Astrocyte (in vitro differentiated cells and primary cell): ENCODE data around the gene PLAAT2. TPM values are rescaled to one million over a fixed set of nuclear protein-coding genes. Genes with fewer than 3 reads are reported as not detected.

Experiments used
- DNase-seq: peaks from one replicate; pipeline ENCODE4 v3.0.0-alpha.2; 2010; ENCODE audit warnings: low read depth
- FAIRE-seq: peaks from 2 replicates; lab custom pipeline; 2011; peaks lifted over from hg19 to GRCh38; lab: Jason Lieb, UNC
- H2AFZ ChIP-seq: 2 replicates; pipeline ENCODE4 v1.6.0; 2012; ENCODE audit warnings: low read depth, low read length, inconsistent platforms
- H3K27ac ChIP-seq: 2 replicates; pipeline ENCODE4 v1.5.1; 2011; ENCODE audit warnings: low read depth, low read length, inconsistent platforms
- H3K27me3 ChIP-seq: 2 replicates; pipeline ENCODE4 v1.6.0; 2011; ENCODE audit warnings: low read length, inconsistent platforms; ENCODE audit not compliant: insufficient read depth
- H3K36me3 ChIP-seq: 2 replicates; pipeline ENCODE4 v1.5.1; 2011; ENCODE audit warnings: low read length, inconsistent platforms; ENCODE audit not compliant: insufficient read depth
- H3K4me1 ChIP-seq: 2 replicates; pipeline ENCODE4 v1.5.1; 2011; ENCODE audit warnings: low read length, inconsistent platforms; ENCODE audit not compliant: insufficient read depth
- H3K4me2 ChIP-seq: 2 replicates; pipeline ENCODE4 v1.6.0; 2012; ENCODE audit warnings: low read length, inconsistent platforms
- H3K4me3 ChIP-seq: 2 replicates; pipeline ENCODE4 v1.5.1; 2011; ENCODE audit warnings: low read depth, mild to moderate bottlenecking, low read length, inconsistent platforms; ENCODE audit not compliant: insufficient read depth
- H3K79me2 ChIP-seq: 2 replicates; pipeline ENCODE4 v1.6.0; 2012; ENCODE audit warnings: mild to moderate bottlenecking, low read length, inconsistent platforms; ENCODE audit not compliant: insufficient read depth
- H3K9ac ChIP-seq: 2 replicates; pipeline ENCODE4 v1.6.0; 2012; ENCODE audit warnings: mild to moderate bottlenecking, low read length, inconsistent platforms
- H3K9me3 ChIP-seq: 2 replicates; pipeline ENCODE4 v1.5.1; 2012; ENCODE audit warnings: low read depth, mild to moderate bottlenecking, low read length, inconsistent platforms; ENCODE audit not compliant: insufficient read depth
- H4K20me1 ChIP-seq: 2 replicates; pipeline ENCODE4 v1.6.0; 2012; ENCODE audit warnings: low read length, inconsistent platforms; ENCODE audit not compliant: insufficient read depth
- H3K27ac Mint-ChIP-seq: one replicate; pipeline ENCODE4 v1.8.0; 2021; ENCODE audit warnings: mild to moderate bottlenecking, mixed read lengths; ENCODE audit not compliant: unreplicated experiment
- H3K27me3 Mint-ChIP-seq: one replicate; pipeline ENCODE4 v1.8.0; 2021; ENCODE audit warnings: low read depth, mixed read lengths; ENCODE audit not compliant: unreplicated experiment
- H3K36me3 Mint-ChIP-seq: one replicate; pipeline ENCODE4 v1.8.0; 2021; ENCODE audit warnings: low read depth, mixed read lengths; ENCODE audit not compliant: unreplicated experiment
- H3K4me1 Mint-ChIP-seq: one replicate; pipeline ENCODE4 v1.8.0; 2021; ENCODE audit warnings: low read depth, mixed read lengths; ENCODE audit not compliant: unreplicated experiment
- H3K4me3 Mint-ChIP-seq: one replicate; pipeline ENCODE4 v1.8.0; 2021; ENCODE audit warnings: mild to moderate bottlenecking, moderate library complexity, mixed read lengths; ENCODE audit not compliant: unreplicated experiment
- H3K9me3 Mint-ChIP-seq: one replicate; pipeline ENCODE4 v1.8.0; 2021; ENCODE audit warnings: mild to moderate bottlenecking, mixed read lengths; ENCODE audit not compliant: unreplicated experiment
- EZH2 ChIP-seq: IDR thresholded peaks from 2 replicates; pipeline ENCODE4 v1.6.1; 2012; ENCODE audit warnings: mild to moderate bottlenecking, low read length, inconsistent platforms; ENCODE audit not compliant: insufficient read depth
- total RNA-seq: library from RNA; stranded (reverse); gene quantifications from 2 replicates; pipeline ENCODE4 v1.2.1, GENCODE V29; 2021
- TF ChIP-seq, protein P1 (sequence below): IDR thresholded peaks from 2 replicates; pipeline ENCODE4 v1.5.1; 2011; ENCODE audit warnings: low read depth, mild to moderate bottlenecking, inconsistent platforms, low read length, moderate library complexity; ENCODE audit not compliant: insufficient read depth

PLAAT2 gene
- total RNA-seq, 1 donor from 2014 or later, result 0.52 TPM

DNA sequence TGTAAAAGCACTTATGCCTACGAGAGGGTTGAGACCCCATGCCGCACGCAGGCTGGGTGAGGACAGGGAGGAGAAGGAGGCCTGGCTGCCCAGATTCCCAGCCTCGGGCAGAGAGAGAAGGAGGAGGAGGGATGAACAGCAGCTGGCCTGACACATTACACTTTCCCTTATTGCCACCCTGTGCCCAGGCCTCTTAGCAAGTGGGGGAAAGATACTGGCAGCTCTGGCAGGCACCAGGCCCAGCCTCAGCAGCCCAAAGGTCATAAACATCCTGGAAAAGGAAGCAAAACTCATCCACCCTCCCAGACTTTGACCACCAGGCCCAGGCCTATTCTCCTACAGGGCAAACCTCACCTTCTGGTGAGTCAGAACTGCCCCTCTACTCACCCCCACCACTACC is 46.4 kb upstream of the PLAAT2 start:
- H3K4me1 ChIP-seq, result peaks cover 40% of the 10 kb centered on the region
- no peak overlapping the region for H3K4me3 ChIP-seq
- H3K9me3 ChIP-seq, result no peaks in the 10 kb centered on the region
- Mint-ChIP-seq H3K4me3 (no peak overlapping the region), H3K27me3 (peaks cover 2% of the 10 kb centered on the region), H3K27ac (no peak overlapping the region), H3K9me3 (no peaks in the 10 kb centered on the region), H3K36me3 (no peaks in the 10 kb centered on the region), H3K4me1 (peaks cover 29% of the 10 kb centered on the region)
- FAIRE-seq (no peak), DNase-seq (no peak)
- H3K27ac ChIP-seq, result peak overlapping the region; percentile 54
- H3K79me2 ChIP-seq, result peaks cover 3% of the 10 kb centered on the region
- H3K27me3 ChIP-seq, result no peaks in the 10 kb centered on the region
- H3K36me3 ChIP-seq, result no peaks in the 10 kb centered on the region
- TF ChIP-seq, protein P1, sequence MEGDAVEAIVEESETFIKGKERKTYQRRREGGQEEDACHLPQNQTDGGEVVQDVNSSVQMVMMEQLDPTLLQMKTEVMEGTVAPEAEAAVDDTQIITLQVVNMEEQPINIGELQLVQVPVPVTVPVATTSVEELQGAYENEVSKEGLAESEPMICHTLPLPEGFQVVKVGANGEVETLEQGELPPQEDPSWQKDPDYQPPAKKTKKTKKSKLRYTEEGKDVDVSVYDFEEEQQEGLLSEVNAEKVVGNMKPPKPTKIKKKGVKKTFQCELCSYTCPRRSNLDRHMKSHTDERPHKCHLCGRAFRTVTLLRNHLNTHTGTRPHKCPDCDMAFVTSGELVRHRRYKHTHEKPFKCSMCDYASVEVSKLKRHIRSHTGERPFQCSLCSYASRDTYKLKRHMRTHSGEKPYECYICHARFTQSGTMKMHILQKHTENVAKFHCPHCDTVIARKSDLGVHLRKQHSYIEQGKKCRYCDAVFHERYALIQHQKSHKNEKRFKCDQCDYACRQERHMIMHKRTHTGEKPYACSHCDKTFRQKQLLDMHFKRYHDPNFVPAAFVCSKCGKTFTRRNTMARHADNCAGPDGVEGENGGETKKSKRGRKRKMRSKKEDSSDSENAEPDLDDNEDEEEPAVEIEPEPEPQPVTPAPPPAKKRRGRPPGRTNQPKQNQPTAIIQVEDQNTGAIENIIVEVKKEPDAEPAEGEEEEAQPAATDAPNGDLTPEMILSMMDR, result no peak
- no peak for TF ChIP-seq EZH2
- peak overlapping the region; percentile 33 for H3K9ac ChIP-seq
- H3K4me2 ChIP-seq, result peak overlapping the region; percentile 63
- H2AFZ ChIP-seq, result no peak overlapping the region
- no peaks in the 10 kb centered on the region for H4K20me1 ChIP-seq

DNA sequence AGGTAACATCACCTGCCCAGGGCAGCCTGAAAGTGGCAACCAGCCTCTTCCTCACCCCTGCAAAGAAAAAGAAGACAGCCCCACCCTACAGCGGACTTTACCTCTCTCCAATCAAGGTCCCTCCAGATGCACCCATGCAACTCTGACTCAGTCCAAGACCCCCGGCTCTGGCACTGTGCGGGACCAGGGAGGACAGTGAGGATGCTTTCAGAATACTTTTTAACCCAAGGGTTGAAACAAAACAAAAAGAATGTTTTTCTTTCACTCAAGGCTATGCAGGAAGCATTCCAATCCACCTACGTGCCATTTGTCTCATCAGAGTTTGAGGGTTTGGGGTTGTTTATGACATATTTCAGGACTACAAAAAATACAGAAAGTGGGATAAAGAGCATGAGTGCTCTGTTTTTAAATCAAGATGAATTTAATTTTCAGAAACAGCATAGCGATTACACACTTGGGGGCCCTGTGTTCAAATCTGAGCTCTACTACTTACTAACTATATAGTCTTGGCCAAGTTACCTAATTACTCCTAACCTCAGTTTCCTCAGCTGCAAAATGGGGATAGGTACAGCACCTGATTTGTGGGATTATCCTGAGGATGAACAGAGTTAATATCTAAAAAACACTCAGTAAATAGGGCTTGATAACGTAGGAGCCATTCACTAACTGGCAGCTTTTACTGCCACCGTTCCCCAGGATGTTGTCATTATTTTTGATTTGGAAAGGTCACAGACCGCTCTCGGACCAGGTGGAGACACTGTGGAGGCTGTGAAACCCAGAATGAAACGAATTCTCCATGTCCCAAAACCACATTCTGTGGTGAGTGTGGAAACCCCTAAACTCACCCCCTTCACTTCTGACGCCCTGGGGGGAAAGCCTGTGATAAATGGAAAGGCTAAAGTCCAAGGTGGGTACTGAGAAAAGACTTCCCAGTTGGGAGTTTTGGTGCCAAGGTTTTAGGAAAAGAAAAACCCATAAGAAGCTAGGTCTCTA is 45.5 kb upstream of the PLAAT2 start:
- Mint-ChIP-seq H3K36me3 (no peaks in the 10 kb centered on the region), H3K9me3 (no peaks in the 10 kb centered on the region), H3K27ac (peak overlapping the region; percentile 55), H3K27me3 (peaks cover 2% of the 10 kb centered on the region), H3K4me3 (peak overlapping the region; percentile 4), H3K4me1 (peaks cover 29% of the 10 kb centered on the region)
- no peaks in the 10 kb centered on the region for H3K36me3 ChIP-seq
- H3K4me1 ChIP-seq, result peaks cover 32% of the 10 kb centered on the region
- no peak overlapping the region for H2AFZ ChIP-seq
- no peak overlapping the region for H3K4me3 ChIP-seq
- no peak for FAIRE-seq
- H3K79me2 ChIP-seq, result peaks cover 3% of the 10 kb centered on the region
- TF ChIP-seq, protein P1, result no peak
- no peak for TF ChIP-seq EZH2
- peak overlapping the region; percentile 63 for H3K4me2 ChIP-seq
- peak overlapping the region; percentile 54 for H3K27ac ChIP-seq
- DNase-seq, result peak; percentile 90
- H3K9me3 ChIP-seq, result no peaks in the 10 kb centered on the region
- no peaks in the 10 kb centered on the region for H3K27me3 ChIP-seq
- H3K9ac ChIP-seq, result peak overlapping the region; percentile 33
- H4K20me1 ChIP-seq, result no peaks in the 10 kb centered on the region

DNA sequence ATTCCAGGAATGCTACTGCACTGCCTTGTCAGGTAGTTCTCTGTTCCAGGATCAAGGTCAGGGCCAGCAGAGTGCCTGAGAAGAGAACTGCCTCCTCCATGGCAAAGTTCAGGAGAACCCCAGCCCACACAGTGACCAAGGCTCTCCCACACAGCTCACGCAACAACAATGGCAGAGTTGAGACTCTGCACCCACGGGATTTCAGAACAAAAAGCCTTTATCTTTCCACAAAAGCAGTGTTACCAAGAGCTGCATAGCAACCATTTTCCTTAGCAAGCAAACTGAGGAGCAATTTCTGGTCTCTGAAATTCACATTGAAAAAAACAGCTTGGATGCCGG is 40.0 kb upstream of the PLAAT2 start:
- FAIRE-seq (no peak), DNase-seq (peak; percentile 49)
- H3K4me3 ChIP-seq, result no peak overlapping the region
- no peaks in the 10 kb centered on the region for H3K9me3 Mint-ChIP-seq
- no peak overlapping the region for H3K4me3 Mint-ChIP-seq
- no peaks in the 10 kb centered on the region for H3K27me3 ChIP-seq
- peak overlapping the region; percentile 15 for H3K4me2 ChIP-seq
- no peaks in the 10 kb centered on the region for H3K79me2 ChIP-seq
- H2AFZ ChIP-seq, result peak overlapping the region; percentile 53
- TF ChIP-seq, protein P1, result no peak
- TF ChIP-seq EZH2, result no peak
- H3K27ac Mint-ChIP-seq, result no peak overlapping the region
- H3K9me3 ChIP-seq, result no peaks in the 10 kb centered on the region
- H3K27ac ChIP-seq, result no peak overlapping the region
- no peaks in the 10 kb centered on the region for H4K20me1 ChIP-seq
- peaks cover 16% of the 10 kb centered on the region for H3K4me1 Mint-ChIP-seq
- H3K27me3 Mint-ChIP-seq, result peaks cover 2% of the 10 kb centered on the region
- peaks cover 4% of the 10 kb centered on the region for H3K36me3 Mint-ChIP-seq
- no peak overlapping the region for H3K9ac ChIP-seq
- no peaks in the 10 kb centered on the region for H3K36me3 ChIP-seq
- H3K4me1 ChIP-seq, result peaks cover 9% of the 10 kb centered on the region
